Neural cell (in vitro differentiated cells): Measurements from ENCODE around the gene TSPAN16.

ENCODE experiments used
- CTCF ChIP-seq: fragments of 450-650 bp; IDR thresholded peaks from 2 replicates; pipeline ENCODE4 v1.5.1; 2014; ENCODE audit warnings: antibody characterized with exemption, mild to moderate bottlenecking, moderate library complexity; ENCODE audit not compliant: poor library complexity, severe bottlenecking
- EP300 ChIP-seq: fragments of 450-650 bp; conservative IDR thresholded peaks from 2 replicates; pipeline ENCODE4 v1.6.1; 2014; ENCODE audit warnings: antibody characterized with exemption, mild to moderate bottlenecking, moderate library complexity; ENCODE audit not compliant: poor library complexity, severe bottlenecking
- EZH2 ChIP-seq: fragments of 200-600, 300-800 bp; shearing (Covaris generic), sonication (generic); IDR thresholded peaks from 2 replicates; pipeline ENCODE4 v1.6.1; 2014; ENCODE audit warnings: antibody characterized with exemption, low read length, borderline replicate concordance, mild to moderate bottlenecking; ENCODE audit not compliant: insufficient read depth, poor library complexity, severe bottlenecking
- MXI1 ChIP-seq: fragments of 450-650 bp; conservative IDR thresholded peaks from 2 replicates; pipeline ENCODE4 v1.6.1; 2014; ENCODE audit warnings: antibody characterized with exemption, mild to moderate bottlenecking; ENCODE audit not compliant: poor library complexity, severe bottlenecking
- POLR2AphosphoS5 ChIP-seq: IDR thresholded peaks from 2 replicates; pipeline ENCODE4 v1.6.1; 2012
- RAD21 ChIP-seq: fragments of 450-650 bp; conservative IDR thresholded peaks from 2 replicates; pipeline ENCODE4 v1.6.1; 2014; ENCODE audit warnings: antibody characterized with exemption, mild to moderate bottlenecking, moderate library complexity
- SMC3 ChIP-seq: fragments of 450-650 bp; conservative IDR thresholded peaks from 2 replicates; pipeline ENCODE4 v1.6.1; 2014; ENCODE audit warnings: antibody characterized with exemption, mild to moderate bottlenecking, moderate library complexity; ENCODE audit not compliant: poor library complexity
- TAF1 ChIP-seq: IDR thresholded peaks from 2 replicates; pipeline ENCODE4 v1.6.1; 2012; ENCODE audit warnings: low read depth
- TF ChIP-seq, protein P1 (sequence below): IDR thresholded peaks from 2 replicates; pipeline ENCODE4 v1.6.1; 2012; ENCODE audit warnings: borderline replicate concordance

DNA sequence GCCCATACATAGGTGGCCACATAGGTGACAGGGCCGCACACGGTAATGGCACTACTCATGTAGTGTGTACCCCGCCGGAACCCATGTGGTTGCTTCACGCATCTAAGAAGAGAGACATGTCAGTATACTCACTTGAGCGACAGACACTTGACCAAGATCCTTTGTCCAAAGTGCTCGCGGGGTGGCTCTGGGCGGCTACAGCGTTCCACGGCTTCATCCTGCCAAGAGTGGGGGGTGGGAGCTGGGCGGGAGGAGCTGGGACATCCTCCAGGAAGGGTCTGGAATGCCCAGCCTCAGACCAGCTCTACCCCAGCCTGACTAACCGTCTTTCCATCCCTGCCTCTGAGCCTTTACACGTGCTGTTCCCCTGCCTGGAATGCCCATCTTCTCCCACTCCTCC is 48.0 kb upstream of the TSPAN16 start:
- TF ChIP-seq MXI1 (no peak), TAF1 (no peak), POLR2AphosphoS5 (no peak), CTCF (no peak), EP300 (no peak), RAD21 (no peak), SMC3 (no peak), EZH2 (no peak)
- TF ChIP-seq, protein P1, sequence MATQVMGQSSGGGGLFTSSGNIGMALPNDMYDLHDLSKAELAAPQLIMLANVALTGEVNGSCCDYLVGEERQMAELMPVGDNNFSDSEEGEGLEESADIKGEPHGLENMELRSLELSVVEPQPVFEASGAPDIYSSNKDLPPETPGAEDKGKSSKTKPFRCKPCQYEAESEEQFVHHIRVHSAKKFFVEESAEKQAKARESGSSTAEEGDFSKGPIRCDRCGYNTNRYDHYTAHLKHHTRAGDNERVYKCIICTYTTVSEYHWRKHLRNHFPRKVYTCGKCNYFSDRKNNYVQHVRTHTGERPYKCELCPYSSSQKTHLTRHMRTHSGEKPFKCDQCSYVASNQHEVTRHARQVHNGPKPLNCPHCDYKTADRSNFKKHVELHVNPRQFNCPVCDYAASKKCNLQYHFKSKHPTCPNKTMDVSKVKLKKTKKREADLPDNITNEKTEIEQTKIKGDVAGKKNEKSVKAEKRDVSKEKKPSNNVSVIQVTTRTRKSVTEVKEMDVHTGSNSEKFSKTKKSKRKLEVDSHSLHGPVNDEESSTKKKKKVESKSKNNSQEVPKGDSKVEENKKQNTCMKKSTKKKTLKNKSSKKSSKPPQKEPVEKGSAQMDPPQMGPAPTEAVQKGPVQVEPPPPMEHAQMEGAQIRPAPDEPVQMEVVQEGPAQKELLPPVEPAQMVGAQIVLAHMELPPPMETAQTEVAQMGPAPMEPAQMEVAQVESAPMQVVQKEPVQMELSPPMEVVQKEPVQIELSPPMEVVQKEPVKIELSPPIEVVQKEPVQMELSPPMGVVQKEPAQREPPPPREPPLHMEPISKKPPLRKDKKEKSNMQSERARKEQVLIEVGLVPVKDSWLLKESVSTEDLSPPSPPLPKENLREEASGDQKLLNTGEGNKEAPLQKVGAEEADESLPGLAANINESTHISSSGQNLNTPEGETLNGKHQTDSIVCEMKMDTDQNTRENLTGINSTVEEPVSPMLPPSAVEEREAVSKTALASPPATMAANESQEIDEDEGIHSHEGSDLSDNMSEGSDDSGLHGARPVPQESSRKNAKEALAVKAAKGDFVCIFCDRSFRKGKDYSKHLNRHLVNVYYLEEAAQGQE = no peak
